Trophoblast cell (in vitro differentiated cells and primary cell): ENCODE data around the gene SYNPO2.

Experiments
- DNase-seq, 2 donors: peaks; one replicate each; pipeline ENCODE4 v3.0.0-alpha.2; 2016
- H2AFZ ChIP-seq: 2 replicates; pipeline ENCODE4 v1.6.1; 2013; ENCODE audit warnings: low read length, moderate library complexity, mild to moderate bottlenecking; ENCODE audit not compliant: insufficient read depth, poor library complexity
- H2AK5ac ChIP-seq: 2 replicates; pipeline ENCODE4 v1.6.1; 2013; ENCODE audit warnings: mild to moderate bottlenecking, low read length
- H2BK120ac ChIP-seq: 2 replicates; pipeline ENCODE4 v1.6.1; 2013; ENCODE audit warnings: low read length, mild to moderate bottlenecking, moderate library complexity; ENCODE audit not compliant: insufficient read depth, poor library complexity
- H2BK12ac ChIP-seq: 2 replicates; pipeline ENCODE4 v1.6.1; 2013; ENCODE audit warnings: mild to moderate bottlenecking, low read length, moderate library complexity
- H2BK5ac ChIP-seq: 2 replicates; pipeline ENCODE4 v1.6.1; 2013; ENCODE audit warnings: low read length, low read depth, moderate library complexity, mild to moderate bottlenecking; ENCODE audit not compliant: poor library complexity
- H3K14ac ChIP-seq: 2 replicates; pipeline ENCODE4 v1.6.1; 2013; ENCODE audit warnings: mild to moderate bottlenecking, low read length
- H3K18ac ChIP-seq: 2 replicates; pipeline ENCODE4 v1.6.1; 2013; ENCODE audit warnings: mild to moderate bottlenecking, low read length
- H3K23ac ChIP-seq: 2 replicates; pipeline ENCODE4 v1.6.1; 2013; ENCODE audit warnings: low read length
- H3K27ac ChIP-seq: 2 replicates; pipeline ENCODE4 v1.5.1; 2013; ENCODE audit warnings: low read depth, mild to moderate bottlenecking, inconsistent platforms, low read length, moderate library complexity
- H3K27me3 ChIP-seq: 2 replicates; pipeline ENCODE4 v1.6.1; 2013; ENCODE audit warnings: inconsistent platforms, mild to moderate bottlenecking, low read length, moderate library complexity; ENCODE audit not compliant: insufficient read depth
- H3K36me3 ChIP-seq, 2 experiments: 1 replicate in 1 of 2; 2 replicates in 1 of 2; pipeline ENCODE4 v1.6.1; 2013; ENCODE audit warnings: low read length in 2 of 2, mild to moderate bottlenecking in 2 of 2, moderate library complexity in 1 of 2; ENCODE audit not compliant: insufficient read depth in 2 of 2, control insufficient read depth in 1 of 2
- H3K4ac ChIP-seq: 2 replicates; pipeline ENCODE4 v1.6.1; 2013; ENCODE audit warnings: low read depth, mild to moderate bottlenecking, low read length, moderate library complexity
- H3K4me1 ChIP-seq, 2 experiments: 1 replicate in 1 of 2; 2 replicates in 1 of 2; pipeline ENCODE4 v1.6.1; 2013; ENCODE audit warnings: low read length in 2 of 2, mild to moderate bottlenecking in 2 of 2, moderate library complexity in 1 of 2; ENCODE audit not compliant: insufficient read depth in 2 of 2, control insufficient read depth in 1 of 2
- H3K4me2 ChIP-seq: 2 replicates; pipeline ENCODE4 v1.6.1; 2013; ENCODE audit warnings: inconsistent platforms, mild to moderate bottlenecking, low read length, moderate library complexity
- H3K4me3 ChIP-seq: 2 replicates; pipeline ENCODE4 v1.5.1; 2013; ENCODE audit warnings: mild to moderate bottlenecking, low read depth, low read length, inconsistent platforms
- H3K79me1 ChIP-seq: one replicate; pipeline ENCODE4 v1.6.1; 2013; ENCODE audit warnings: low read length
- H3K79me2 ChIP-seq: 2 replicates; pipeline ENCODE4 v1.6.1; 2013; ENCODE audit warnings: low read length, mild to moderate bottlenecking; ENCODE audit not compliant: control insufficient read depth, insufficient read depth, poor library complexity
- H3K9ac ChIP-seq: 2 replicates; pipeline ENCODE4 v1.6.1; 2013; ENCODE audit warnings: mild to moderate bottlenecking, low read length
- H3K9me3 ChIP-seq: 2 replicates; pipeline ENCODE4 v1.6.1; 2013; ENCODE audit warnings: low read depth, mild to moderate bottlenecking, control low read depth, inconsistent platforms, low read length; ENCODE audit not compliant: insufficient read depth
- H4K12ac ChIP-seq: 2 replicates; pipeline ENCODE4 v1.6.1; 2013; ENCODE audit warnings: low read depth, mild to moderate bottlenecking, low read length, moderate library complexity
- H4K8ac ChIP-seq: 2 replicates; pipeline ENCODE4 v1.6.1; 2013; ENCODE audit warnings: low read depth, mild to moderate bottlenecking, low read length, moderate library complexity
- H4K91ac ChIP-seq: one replicate; pipeline ENCODE4 v1.6.1; 2013; ENCODE audit warnings: low read depth, mild to moderate bottlenecking, low read length, moderate library complexity
- WGBS: extraction: QIAGEN DNeasy Blood & Tissue Kit; methylation state at CpG from one replicate; pipeline ENCODE4 v1.1.7; 2013; ENCODE audit warnings: missing lambda C conversion rate; ENCODE audit not compliant: insufficient read length, insufficient coverage; ENCODE audit errors: extremely low coverage; 5-methylcytosine and 5-hydroxymethylcytosine counted together

SYNPO2 gene

GRCh38 chr4:118848901-118849300 is 39.8 kb upstream of the SYNPO2 start:
- Histone ChIP-seq H4K91ac (no peak overlapping the region), H2AFZ (no peak overlapping the region), H3K27me3 (no peaks in the 10 kb centered on the region), H3K9me3 (no peaks in the 10 kb centered on the region), H2AK5ac (no peak overlapping the region), H4K8ac (no peak overlapping the region), H3K79me1 (no peaks in the 10 kb centered on the region), H3K4me2 (no peak overlapping the region), H2BK12ac (no peak overlapping the region), H4K12ac (no peak overlapping the region), H3K4ac (no peak overlapping the region), H3K36me3 (no peaks in the 10 kb centered on the region), H3K4me3 (no peak overlapping the region), H2BK120ac (no peak overlapping the region), H3K4me1 (no peaks in the 10 kb centered on the region), H3K23ac (no peak overlapping the region), H3K14ac (no peak overlapping the region), H2BK5ac (no peak overlapping the region), H3K9ac (no peak overlapping the region), H3K27ac (no peak overlapping the region), H3K18ac (no peak overlapping the region), H3K79me2 (no peaks in the 10 kb centered on the region)
- no peak for DNase-seq

- H2AFZ ChIP-seq = no peak overlapping the region
- H3K79me2 ChIP-seq = no peaks in the 10 kb centered on the region
- no peak overlapping the region for H2BK12ac ChIP-seq
- H3K79me1 ChIP-seq = no peaks in the 10 kb centered on the region
- no peaks in the 10 kb centered on the region for H3K36me3 ChIP-seq
- H4K91ac ChIP-seq = no peak overlapping the region
- H3K23ac ChIP-seq = no peak overlapping the region
- H3K4ac ChIP-seq = no peak overlapping the region
- H3K14ac ChIP-seq = no peak overlapping the region
- no peak overlapping the region for H4K8ac ChIP-seq
- no peaks in the 10 kb centered on the region for H3K4me1 ChIP-seq
- no peak overlapping the region for H3K4me2 ChIP-seq
- no peak overlapping the region for H3K27ac ChIP-seq
- H4K12ac ChIP-seq = no peak overlapping the region
- H2BK5ac ChIP-seq = no peak overlapping the region
- no CpG with 5 or more reads among the region's 2 CpGs for WGBS
- no peak overlapping the region for H3K9ac ChIP-seq
- no peak overlapping the region for H2BK120ac ChIP-seq
- H3K27me3 ChIP-seq = no peaks in the 10 kb centered on the region
- no peak overlapping the region for H3K18ac ChIP-seq
- no peak for DNase-seq
- no peaks in the 10 kb centered on the region for H3K9me3 ChIP-seq
- H3K4me3 ChIP-seq = no peak overlapping the region
- no peak overlapping the region for H2AK5ac ChIP-seq
Observed at GRCh38 chr4:118849867-118850487, 38.7 kb upstream of the SYNPO2 start.

- no peaks in the 10 kb centered on the region for H3K36me3 ChIP-seq
- no peak overlapping the region for H3K23ac ChIP-seq
- H3K27me3 ChIP-seq = no peaks in the 10 kb centered on the region
- H4K12ac ChIP-seq = no peak overlapping the region
- no CpG with 5 or more reads among the region's 8 CpGs for WGBS
- no peak overlapping the region for H2AFZ ChIP-seq
- peak overlapping the region; percentile 41 for H3K4me2 ChIP-seq
- no peak overlapping the region for H3K14ac ChIP-seq
- H3K4me1 ChIP-seq = no peaks in the 10 kb centered on the region
- H2BK12ac ChIP-seq = no peak overlapping the region
- H3K79me2 ChIP-seq = no peaks in the 10 kb centered on the region
- peak in 1 of 2 donors; percentile 46 for DNase-seq
- H2BK120ac ChIP-seq = no peak overlapping the region
- no peak overlapping the region for H2BK5ac ChIP-seq
- no peak overlapping the region for H3K27ac ChIP-seq
- no peak overlapping the region for H3K4ac ChIP-seq
- no peaks in the 10 kb centered on the region for H3K79me1 ChIP-seq
- H3K9me3 ChIP-seq = no peaks in the 10 kb centered on the region
- H3K18ac ChIP-seq = no peak overlapping the region
- no peak overlapping the region for H3K9ac ChIP-seq
- no peak overlapping the region for H3K4me3 ChIP-seq
- H4K8ac ChIP-seq = no peak overlapping the region
- no peak overlapping the region for H4K91ac ChIP-seq
- H2AK5ac ChIP-seq = no peak overlapping the region
Observed at GRCh38 chr4:118850488-118851173, 38.0 kb upstream of the SYNPO2 start.

GRCh38 chr4:118857760-118858159 is 30.9 kb upstream of the SYNPO2 start:
- H3K18ac ChIP-seq = no peak overlapping the region
- H4K12ac ChIP-seq = no peak overlapping the region
- no peak overlapping the region for H3K4ac ChIP-seq
- H2AFZ ChIP-seq = no peak overlapping the region
- no peak overlapping the region for H3K14ac ChIP-seq
- H4K91ac ChIP-seq = no peak overlapping the region
- no peak for DNase-seq
- no peak overlapping the region for H3K23ac ChIP-seq
- no peaks in the 10 kb centered on the region for H3K79me2 ChIP-seq
- H2BK5ac ChIP-seq = no peak overlapping the region
- H3K36me3 ChIP-seq = no peaks in the 10 kb centered on the region
- H3K9me3 ChIP-seq = no peaks in the 10 kb centered on the region
- no peak overlapping the region for H3K4me2 ChIP-seq
- H4K8ac ChIP-seq = no peak overlapping the region
- H2AK5ac ChIP-seq = no peak overlapping the region
- H3K79me1 ChIP-seq = no peaks in the 10 kb centered on the region
- WGBS = no CpG with 5 or more reads among the region's 2 CpGs
- no peaks in the 10 kb centered on the region for H3K27me3 ChIP-seq
- no peak overlapping the region for H2BK120ac ChIP-seq
- H2BK12ac ChIP-seq = no peak overlapping the region
- H3K9ac ChIP-seq = no peak overlapping the region
- H3K4me1 ChIP-seq = no peaks in the 10 kb centered on the region
- H3K27ac ChIP-seq = no peak overlapping the region
- no peak overlapping the region for H3K4me3 ChIP-seq
